Activated CD4-positive, alpha-beta T cell treated with anti-CD3 and anti-CD28 coated beads, Interleukin-2, amount 50 U/mL, for 48 hours (primary cell): ENCODE results near the gene CCDC88C.
"Not testable (repeated sequence)": the region's sequence is repeated elsewhere in the genome, so short reads cannot be mapped to it uniquely, and the experiment has no call there.

Experiments
- DNase-seq, 2 experiments: peaks; one replicate each; pipeline ENCODE4 v3.0.0-alpha.2; 2020

The CCDC88C gene, protein sequence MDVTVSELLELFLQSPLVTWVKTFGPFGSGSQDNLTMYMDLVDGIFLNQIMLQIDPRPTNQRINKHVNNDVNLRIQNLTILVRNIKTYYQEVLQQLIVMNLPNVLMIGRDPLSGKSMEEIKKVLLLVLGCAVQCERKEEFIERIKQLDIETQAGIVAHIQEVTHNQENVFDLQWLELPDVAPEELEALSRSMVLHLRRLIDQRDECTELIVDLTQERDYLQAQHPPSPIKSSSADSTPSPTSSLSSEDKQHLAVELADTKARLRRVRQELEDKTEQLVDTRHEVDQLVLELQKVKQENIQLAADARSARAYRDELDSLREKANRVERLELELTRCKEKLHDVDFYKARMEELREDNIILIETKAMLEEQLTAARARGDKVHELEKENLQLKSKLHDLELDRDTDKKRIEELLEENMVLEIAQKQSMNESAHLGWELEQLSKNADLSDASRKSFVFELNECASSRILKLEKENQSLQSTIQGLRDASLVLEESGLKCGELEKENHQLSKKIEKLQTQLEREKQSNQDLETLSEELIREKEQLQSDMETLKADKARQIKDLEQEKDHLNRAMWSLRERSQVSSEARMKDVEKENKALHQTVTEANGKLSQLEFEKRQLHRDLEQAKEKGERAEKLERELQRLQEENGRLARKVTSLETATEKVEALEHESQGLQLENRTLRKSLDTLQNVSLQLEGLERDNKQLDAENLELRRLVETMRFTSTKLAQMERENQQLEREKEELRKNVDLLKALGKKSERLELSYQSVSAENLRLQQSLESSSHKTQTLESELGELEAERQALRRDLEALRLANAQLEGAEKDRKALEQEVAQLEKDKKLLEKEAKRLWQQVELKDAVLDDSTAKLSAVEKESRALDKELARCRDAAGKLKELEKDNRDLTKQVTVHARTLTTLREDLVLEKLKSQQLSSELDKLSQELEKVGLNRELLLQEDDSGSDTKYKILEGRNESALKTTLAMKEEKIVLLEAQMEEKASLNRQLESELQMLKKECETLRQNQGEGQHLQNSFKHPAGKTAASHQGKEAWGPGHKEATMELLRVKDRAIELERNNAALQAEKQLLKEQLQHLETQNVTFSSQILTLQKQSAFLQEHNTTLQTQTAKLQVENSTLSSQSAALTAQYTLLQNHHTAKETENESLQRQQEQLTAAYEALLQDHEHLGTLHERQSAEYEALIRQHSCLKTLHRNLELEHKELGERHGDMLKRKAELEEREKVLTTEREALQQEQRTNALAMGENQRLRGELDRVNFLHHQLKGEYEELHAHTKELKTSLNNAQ (N-terminal part only)

DNA sequence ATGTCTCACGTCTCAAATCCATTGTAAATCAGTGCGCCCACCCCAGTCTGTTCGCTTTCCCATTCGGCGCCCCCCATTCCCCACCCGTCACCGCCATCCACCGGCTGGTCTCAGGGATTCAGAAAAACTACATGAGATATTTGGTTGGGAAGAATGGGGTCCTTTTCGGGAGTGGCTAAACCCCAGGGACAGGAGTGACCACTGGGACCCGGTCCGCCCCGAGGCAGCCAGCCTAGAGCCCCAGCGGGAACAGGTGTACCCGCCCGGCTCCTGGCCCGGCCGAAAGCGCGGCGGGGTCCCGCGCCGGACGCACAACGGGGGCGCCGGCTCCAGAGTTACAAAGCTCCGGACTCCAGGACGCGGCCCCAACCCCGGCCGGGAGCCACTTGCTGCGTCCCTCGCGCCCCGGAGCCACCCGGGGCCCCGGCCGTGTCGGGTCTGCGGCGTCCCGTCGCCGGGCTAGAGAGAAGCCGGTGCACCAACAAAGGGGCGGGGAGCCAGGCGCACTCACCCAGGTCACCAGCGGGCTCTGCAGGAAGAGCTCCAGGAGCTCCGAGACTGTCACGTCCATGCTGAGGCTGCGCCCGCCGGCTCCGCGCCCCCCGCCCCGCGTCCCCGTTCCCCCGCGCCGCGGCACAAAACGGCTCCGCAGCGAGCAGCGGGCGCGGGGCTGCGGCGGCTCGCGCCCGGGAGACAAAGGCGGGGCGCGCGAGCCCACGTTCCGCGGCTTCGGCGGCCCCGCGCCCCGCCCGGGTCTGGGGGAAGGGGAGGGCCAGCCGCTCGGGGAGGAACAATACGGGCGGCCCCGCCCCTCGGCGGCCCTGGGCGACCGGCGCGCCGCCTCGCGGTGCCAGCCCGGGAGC lies at the start of gene CCDC88C:
CCDC88C (minus strand) TSS at position 701 of the 863 bp plus-strand sequence; CDS start at position 571, 130 bp downstream.
- DNase-seq = peak; percentile 75 to 77

GRCh38 chr14:91466192-91466591 lies 48.6 kb upstream of the CCDC88C start:
- DNase-seq = no peak

- DNase-seq = peak; percentile 23 to 52
Measured at GRCh38 chr14:91464615-91465205, 47.1 kb upstream of the CCDC88C start.

- no peak for DNase-seq
Measured at GRCh38 chr14:91458612-91459011, 41.0 kb upstream of the CCDC88C start.

GRCh38 chr14:91456283-91456682 lies 38.7 kb upstream of the CCDC88C start:
- DNase-seq = no peak

DNA sequence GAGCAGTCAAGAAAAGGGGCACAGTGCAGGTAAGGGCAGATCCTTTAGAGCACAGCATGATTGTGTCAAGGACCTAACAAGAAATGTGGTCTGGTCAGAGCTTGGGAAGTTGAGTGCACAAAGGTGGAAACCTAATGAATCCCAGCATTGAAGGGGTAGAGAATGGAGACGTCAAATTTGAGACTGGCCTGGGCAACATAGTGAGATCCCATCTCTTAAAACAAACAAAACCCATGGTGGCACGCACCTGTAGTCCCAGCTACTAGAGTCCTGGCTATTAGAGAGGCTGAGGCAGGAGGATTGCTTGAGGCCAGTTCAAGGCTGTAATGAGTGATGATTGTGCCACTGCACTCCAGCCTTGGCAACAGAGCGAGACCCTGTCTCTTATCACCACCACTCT lies 37.0 kb upstream of the CCDC88C start:
- DNase-seq = no peak

DNA sequence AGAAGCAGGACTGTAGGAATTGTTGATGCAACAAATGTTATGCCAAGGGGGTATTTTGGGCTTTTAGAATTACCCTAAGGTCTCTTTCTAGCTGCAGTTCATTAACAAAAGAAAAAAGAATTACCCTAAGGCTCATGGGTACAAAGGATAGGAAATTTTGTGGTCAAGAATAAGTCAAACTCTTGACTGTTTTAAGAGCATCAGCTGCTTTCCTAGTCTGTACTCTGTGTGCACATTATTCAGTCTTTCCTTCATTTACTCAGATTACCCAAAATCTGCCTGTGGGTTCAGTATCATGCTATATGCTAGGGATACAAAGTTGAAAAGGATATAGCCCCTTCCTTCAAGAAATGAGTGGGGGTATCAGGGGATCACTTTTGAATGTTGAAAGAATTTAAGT lies 36.5 kb upstream of the CCDC88C start:
- no peak for DNase-seq

GRCh38 chr14:91453744-91454143 lies 36.1 kb upstream of the CCDC88C start:
- no peak for DNase-seq

- DNase-seq = no peak
Measured at GRCh38 chr14:91444335-91445020, 26.9 kb upstream of the CCDC88C start.

DNA sequence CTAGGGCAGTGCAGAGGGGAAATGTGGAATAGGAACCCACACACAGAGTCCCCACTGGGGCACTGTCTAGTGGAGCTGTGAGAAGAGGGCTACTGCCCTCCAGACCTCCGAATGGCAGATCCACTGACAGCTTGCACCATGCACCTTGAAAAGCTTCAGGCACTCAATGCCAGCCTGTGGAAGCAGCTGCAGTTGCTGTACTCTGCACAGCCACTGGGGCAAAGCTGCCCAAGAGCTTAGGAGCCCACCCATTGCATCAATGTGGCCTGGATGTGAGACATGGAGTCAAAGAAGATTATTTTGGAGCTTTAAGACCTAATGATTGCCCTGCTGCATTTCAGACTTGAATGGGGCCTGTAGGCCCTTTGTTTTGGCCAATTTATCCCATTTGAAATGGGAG lies 21.7 kb upstream of the CCDC88C start:
- no peak for DNase-seq

DNA sequence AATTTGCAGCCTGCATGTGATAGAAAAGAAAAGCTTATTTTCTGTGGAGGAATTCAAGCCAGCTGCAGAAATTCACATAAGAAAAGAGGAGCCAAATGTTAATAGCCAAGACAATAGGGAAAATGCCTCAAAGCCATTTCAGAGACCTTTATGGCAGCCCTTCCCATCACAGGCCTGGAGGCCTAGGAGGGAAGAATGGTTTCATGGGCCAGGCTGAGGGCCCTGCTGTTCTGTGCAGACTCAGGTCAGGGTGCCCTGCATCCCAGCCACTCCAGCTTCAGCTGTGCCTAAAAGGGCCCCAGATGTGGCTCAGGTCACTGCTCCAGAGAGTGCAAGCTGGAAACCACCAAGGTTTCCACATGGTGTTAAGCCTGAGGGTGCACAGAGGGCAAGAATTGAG lies 21.2 kb upstream of the CCDC88C start:
- no peak for DNase-seq

DNA sequence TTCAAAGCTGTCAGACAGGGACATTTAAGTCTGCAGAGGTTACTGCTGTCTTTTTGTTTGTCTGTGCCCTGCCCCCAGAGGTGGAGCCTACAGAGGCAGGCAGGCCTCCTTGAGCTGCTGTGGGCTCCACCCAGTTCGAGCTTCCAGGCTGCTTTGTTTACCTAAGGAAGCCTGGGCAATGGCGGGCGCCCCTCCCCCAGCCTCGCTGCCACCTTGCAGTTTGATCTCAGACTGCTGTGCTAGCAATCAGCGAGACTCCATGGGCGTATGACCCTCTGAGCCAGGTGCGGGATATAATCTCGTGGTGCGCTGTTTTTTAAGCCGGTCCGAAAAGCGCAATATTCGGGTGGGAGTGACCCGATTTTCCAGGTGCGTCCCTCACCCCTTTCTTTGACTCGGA lies 18.6 kb upstream of the CCDC88C start:
- not testable (repeated sequence) for DNase-seq

DNA sequence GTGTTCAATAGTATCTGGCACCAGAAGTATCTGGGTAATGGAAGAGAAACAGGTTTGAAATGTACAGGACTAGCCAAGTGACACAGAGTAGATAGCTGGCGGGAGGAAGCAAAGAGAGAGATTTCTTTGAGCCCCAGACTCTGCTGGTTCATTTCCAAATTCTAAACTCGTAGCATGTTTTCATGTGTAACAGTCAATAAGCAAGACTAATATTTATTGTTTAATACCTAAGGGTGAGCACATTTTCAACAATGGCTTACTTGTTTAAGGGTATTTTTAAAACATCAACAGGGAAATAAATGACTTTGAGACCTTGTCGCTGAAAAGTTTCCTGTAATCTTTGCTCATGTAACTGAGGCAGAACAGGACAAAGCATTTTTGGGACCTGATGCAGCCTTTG lies 11.8 kb upstream of the CCDC88C start:
- DNase-seq = no peak

DNA sequence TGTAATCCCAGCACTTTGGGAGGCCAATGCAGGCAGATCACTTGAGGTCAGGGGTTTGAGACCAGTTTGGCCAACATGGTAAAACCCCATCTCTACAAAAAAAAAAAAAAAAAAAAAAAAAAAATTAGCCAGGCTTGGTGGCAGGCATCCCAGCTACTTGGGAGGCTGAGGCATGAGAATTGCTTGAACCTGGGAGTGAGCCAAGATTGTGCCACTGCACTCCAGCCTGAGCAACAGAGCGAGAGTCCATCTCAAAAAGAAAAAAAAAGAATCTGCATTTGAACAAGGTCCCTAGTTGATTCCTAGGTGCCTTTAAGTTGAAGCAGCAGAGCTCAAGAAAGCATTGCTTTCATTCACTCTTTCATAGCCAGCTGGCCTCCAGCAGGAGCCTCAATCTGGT lies 11.3 kb upstream of the CCDC88C start:
- not testable (repeated sequence) for DNase-seq

DNA sequence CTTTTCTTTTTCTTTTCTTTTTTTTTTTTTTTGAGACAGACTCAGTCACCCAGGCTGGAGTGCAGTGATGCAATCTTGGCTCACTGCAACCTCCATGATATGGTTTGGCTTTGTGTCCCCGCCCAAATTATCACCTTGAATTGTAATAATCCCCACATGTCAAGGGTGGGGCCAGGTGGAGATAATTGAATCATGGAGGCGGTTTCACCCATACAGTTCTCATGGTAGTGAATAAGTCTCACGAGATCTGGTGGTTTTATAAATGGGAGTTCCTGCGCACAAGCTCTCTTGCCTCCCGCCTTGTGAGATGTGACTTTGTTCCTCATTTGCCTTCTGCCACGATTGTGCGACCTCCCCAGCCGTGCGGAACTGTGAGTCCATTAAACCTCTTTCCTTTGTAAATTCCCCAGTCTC lies 7.9 kb upstream of the CCDC88C start:
- DNase-seq = not testable (repeated sequence)

DNA sequence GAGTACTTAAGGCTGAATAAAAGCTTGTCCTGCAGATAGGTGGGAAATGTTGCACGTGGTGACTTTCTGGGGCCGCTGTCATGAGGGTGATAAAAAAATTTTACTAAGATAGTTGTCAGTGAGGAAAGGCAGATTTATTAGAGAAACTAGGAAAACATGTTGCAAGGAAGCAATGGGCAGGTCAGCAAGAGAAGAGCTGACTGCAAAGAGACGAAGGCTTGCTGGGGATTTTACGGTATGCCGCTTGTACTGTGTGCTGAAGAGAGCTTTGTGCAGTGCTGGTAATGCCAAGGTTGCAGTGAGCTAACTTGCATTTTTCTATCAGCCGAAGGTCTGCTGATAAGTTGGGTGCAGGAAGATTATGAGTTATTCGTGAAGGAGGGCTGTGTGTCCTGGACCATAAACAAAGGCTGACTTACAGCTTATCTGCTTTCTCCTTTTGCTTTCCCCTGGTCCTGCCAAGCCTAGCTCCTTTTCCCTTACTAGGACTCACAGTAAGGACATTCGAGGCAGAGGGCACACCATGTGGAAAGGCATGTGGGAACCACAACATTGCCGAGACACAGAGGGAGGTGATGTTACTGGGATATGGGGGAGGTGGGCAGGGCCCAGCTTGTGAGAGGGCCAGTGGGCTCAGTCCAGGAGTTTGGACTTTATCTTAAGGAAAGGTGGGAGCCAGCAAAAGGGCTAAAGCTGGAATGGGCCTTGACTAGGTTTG lies 7.4 kb upstream of the CCDC88C start:
- no peak for DNase-seq

- DNase-seq = no peak
Measured at GRCh38 chr14:91420686-91421085, 3.1 kb upstream of the CCDC88C start.

- DNase-seq = no peak
Measured at GRCh38 chr14:91419451-91419850, 1.8 kb upstream of the CCDC88C start.

DNA sequence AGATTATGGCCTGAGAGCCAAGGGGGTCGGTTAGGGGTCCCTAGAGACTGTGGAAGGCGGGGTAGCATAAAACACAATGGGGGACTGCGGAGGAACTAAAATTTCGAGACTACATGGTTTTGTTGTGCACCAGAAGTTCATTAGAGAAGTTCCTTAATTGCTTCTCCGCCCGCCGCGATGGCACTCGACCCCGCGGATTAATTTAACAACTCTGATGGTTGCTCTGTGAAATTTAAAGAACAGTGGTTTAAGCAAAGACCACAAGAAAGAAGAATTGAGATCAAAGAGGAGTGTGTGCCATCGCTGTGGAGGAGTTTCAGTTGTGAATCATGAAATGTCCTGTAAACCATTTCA lies 1.4 kb upstream of the CCDC88C start:
- DNase-seq = no peak

DNA sequence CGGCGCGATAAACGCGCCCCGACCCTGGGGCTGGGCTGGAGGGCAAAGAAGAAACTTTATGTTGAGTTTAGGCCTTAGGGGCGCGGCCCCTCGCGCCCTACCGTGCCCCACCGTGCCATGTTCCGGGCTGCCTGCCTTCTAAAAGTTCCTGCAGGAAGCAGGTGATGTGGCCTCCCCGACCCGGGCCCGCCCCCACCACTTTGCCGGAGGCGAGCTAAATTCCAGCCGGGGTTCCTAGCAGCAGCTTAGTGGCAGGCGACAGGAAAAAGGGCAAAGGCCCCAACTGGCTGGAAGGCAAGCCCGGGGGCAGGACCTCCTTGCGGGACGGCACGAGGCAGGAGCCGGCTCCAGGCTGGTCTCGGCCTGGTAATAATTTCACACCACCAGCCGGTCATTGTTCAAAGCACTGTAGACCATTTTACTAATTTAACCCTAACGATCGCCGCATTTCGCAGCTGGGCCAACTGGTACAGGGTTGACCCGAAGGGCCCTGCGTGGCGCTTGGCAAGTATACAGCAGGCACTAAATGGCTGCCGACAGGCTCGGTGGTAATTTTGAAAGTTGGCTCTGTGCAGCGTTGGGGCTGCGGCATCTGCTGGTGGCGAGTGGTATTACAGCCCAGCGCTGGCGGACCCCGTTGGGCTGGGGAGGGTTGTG lies 895 bp upstream of the CCDC88C start:
- DNase-seq = peak; percentile 88 to 91
